ENCODE results near the gene SNAI3.

SNAI3 gene

GRCh38 chr16:88705801-88706228 is 19.5 kb upstream of the SNAI3 start:
- DNase-seq (ENCODE audit: low read depth in 2 of 2) = no peak

DNA sequence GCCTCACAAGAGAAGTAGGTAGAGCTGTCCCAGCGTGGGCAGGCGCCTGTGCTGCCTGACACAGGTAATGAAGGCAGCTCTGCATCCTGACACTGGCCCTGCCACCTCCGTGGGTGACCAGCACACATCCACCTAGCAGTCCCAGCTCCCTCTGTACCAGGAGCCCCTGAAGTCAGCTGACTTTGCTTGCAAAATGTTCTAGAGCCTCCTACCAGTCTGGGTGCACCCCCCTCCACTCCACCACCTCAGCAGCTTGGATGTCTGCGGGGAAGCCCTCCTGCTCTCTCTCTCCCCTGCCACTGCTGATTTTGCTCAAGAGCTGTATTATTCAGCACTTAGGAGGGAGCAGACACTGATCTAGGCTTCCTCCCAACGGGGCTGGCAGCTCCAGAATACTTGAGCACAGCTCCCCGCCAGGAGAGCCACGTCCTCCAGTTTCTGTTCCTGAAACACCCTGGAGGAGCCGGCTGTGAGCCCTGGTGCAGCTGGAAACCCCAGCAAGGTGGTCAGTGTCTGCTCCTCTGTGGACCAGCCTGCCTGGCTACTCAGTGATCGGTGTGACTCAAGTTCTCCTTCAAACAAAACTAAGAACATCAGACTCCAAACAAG is 18.9 kb upstream of the SNAI3 start:
- no peak for DNase-seq (ENCODE audit: low read depth in 2 of 2)

DNA sequence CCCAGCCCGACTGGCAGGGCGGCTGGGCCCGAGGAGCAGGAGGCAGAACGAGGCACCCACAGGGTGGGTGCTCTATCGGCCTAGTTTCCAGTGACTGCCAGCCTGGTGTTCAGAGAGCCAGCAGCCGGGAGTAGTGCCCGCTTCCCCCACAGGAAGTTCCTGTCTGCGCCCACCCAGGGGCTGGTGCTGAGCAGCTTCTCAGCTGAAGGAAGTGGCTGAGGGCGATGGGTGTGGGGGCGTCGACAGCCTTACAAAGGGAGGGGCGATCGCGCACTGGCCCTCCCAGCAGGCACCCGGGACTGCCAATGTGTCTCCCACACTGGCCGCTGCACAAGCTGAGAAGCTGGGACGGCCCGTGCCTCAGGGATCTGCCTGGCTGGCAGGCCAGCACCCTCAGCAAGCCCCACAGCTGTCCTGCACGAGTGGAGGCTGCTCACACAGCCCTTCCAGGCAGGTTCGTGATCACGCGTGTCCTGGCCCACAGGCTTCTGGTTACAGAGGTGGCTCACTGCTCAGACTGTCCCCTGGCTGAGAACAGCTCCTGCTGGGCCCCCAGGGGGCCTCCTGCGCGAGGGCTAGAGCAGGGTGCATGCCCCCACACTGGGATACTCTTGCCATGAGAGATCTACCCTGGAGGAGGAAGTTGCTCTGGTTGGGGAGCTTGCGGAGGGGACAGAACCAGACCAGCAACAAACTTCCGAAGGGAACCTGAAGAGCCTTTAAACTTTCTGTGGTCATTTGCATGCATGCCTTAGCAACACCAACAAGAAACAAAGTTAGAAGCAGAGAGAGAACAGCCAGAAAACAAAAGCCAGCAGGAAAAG is 17.4 kb upstream of the SNAI3 start:
- DNase-seq (ENCODE audit: low read depth in 2 of 2) = peak; percentile 63 to 70

GRCh38 chr16:88702371-88703210 is 16.3 kb upstream of the SNAI3 start:
- no peak for DNase-seq (ENCODE audit: low read depth in 2 of 2)

DNA sequence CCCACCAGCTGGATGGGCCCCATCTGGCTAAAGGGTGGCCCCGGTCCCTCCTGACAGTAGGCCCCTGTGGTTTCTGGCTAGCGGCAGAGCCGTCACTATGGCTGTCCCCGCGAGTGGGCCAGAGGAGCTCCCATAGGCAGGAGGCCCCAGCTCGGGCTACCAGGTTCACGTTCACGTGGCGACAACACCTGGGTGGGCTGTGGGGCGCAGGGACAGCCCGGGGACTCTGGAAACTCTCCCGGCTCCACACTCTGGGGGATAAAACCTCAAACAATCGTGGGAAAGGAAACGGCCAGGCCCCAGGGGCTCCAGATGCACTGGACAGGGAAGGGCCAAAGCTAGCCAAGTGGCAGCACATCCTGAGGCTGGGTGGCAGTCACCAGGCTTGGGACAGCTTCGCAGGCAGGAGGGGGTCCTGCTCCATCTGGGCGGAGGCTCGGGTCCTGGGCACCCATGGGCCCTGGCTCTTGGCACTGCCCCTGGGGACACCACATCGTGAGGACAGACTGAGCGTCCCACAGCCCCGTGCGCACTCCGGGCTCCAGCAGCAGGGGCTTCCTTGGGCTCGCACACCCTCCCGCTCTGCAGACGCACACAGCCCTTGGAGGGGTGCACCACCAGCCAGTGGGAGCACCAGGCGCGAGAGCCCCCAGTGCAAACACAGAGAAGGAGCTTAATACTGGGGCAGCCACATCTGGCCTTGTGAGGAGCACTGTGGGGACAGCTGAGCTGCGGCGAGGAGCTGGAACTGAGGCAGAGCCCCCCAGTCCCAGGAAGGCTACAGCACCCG is 15.5 kb upstream of the SNAI3 start:
- DNase-seq (ENCODE audit: low read depth in 2 of 2) = no peak

DNA sequence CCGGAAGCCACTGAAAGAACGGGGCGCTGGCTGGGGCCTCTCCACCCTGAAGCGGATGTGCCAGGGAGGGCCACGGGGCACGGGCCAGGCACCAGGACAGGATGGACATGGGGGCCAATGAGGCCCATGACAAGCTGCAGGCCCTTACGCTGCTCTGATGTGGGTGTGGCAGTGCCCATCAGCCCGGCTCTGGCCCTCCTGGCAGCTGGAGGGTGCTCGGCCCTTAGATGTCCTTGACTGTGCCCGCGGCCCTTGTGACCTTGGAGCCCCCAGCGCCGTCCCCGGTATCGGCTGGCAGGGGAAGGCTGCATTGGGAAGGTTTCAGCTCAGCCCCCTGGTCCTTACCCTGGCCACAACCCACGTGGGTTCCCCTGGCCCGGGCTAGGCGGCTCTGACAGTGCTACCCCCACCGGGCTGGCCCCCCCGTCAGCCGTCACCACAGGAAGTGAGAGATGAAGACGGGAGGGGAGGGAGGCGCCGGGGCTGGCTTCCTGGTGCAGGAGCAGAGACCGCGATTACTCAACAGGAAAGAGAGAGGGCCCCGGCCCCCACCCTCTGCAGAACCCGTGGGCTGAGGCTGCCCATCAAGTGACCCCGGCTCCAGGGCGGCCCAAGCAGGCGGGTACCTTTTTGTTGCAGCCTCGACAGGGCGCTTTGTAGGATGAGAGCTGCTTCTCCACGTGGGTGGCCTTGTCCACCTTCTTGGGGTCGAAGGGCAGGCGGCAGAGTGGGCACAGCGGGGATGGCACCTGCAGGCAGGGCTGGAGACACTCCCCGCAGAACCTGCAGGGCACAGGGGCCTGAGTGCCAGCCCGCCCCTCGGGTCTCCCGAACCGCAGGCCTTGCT is 14.6 kb upstream of the SNAI3 start:
- peak; percentile 89 to 95 for DNase-seq (ENCODE audit: low read depth in 2 of 2)

DNA sequence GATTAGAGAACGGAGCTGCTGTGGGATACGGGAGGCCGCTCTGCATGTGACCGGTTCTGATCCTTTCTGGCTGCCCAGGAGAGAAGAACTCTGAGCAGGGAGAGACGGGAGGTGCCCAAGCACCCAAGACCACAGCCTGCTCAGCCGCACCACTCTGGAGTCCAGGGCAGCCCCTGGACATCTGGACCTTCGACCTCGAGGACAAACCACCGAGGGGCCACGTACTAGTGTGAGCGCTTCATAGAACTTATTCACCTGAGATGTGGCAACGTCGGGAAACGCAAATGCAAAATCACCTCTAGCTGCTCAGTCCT is 14.0 kb upstream of the SNAI3 start:
- DNase-seq (ENCODE audit: low read depth in 2 of 2) = no peak

DNA sequence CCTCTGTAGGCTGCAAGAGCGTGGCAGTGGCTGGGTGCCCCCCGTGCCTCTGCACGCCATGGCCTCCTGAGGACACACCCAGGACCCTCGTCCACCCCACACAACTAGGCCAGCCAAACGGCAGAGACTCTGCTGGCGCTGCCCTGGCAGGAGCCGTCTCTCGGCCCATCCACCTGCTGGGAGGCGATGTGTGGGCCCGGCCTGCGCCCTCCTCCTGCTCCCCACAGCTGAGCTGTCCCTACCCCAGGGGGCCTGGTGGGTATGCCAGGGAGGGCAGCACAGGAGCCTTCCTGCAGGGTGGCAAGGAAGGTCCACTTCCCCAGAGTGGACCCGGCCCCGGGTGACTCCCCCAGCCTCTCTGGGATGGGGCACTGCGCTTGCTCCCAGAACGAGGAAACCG is 12.9 kb upstream of the SNAI3 start:
- DNase-seq (ENCODE audit: low read depth in 2 of 2) = no peak

- DNase-seq (ENCODE audit: low read depth in 2 of 2) = no peak
Observed at GRCh38 chr16:88698646-88699045, 12.3 kb upstream of the SNAI3 start.

DNA sequence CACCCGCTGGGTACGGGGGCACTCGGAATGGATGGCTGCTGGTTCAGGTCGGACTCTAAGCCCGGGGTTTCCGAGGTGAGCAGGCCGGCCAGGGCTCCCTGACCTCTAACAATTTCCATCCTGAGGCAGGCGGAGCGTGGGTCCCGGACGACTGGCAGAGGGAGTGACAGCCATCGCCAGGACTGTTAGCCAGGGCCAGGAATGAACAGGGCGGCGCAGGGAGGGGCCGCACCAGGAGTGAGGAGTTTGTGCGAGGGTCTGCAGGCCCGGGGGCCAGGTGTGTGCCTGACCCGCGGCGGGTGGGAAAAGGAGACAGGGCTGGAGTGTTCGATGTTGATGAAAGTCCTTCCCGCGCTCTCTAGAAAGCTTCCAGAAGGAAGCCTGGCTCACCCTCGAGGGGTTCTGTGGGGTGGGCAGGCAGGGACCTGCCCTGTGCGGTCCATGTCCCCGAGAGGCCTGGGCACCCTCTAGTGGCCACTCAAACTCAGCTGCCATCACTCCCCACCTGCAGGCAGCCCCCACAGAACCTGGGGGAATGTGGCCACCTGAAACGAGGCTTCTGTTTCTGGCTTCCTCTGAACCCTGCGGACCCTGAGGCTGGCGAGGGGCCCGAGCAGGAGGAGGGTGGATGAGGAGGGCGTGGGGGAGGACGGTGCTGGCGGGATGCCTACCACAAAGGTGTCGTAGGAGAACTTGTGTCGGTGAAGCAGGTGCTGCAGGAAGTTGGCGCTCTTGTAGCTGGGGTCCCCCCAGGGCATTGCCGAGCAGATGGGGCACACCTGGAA is 11.7 kb upstream of the SNAI3 start:
- no peak for DNase-seq (ENCODE audit: low read depth in 2 of 2)

GRCh38 chr16:88697116-88697830 is 11.0 kb upstream of the SNAI3 start:
- DNase-seq (ENCODE audit: low read depth in 2 of 2) = no peak

DNA sequence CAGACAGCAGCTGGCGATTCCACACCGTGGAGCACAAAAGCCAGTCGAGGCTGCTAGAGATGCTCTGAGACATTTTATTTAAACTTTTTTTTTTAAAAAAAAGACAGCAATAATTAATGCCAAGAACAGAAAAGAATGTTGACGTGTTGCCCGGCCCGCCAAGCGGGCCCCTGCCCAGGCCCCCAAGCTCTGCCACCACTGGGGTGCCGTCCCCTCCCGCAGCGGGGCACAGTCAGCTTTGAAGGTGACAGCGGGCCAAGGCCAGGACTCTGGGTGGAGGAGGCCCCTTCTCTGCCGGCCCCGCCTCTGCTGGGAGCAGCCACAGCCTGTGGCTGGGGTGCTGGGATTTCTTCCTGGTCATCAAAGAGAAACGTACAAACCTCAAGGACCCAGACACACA is 10.1 kb upstream of the SNAI3 start:
- no peak for DNase-seq (ENCODE audit: low read depth in 2 of 2)

DNA sequence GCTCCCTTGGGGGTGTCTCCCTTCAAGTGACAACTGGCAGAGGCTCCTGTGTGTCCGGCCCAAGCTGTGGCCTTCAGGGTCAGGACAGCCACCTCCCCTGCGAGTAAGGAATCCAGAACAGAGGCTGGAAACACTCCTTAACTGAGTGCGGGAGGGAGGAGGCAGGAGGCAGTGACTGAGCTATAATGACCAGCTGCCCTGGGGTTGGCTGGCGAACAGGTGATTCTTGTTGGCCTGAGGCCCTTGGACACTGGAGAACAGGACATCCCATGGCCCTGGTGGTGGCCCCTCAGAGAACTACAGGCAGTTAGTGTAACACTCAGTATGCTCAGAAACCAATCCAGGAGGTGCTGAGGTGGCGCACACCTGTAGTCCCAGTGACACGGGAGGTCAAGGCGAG is 9.4 kb upstream of the SNAI3 start:
- DNase-seq (ENCODE audit: low read depth in 2 of 2) = no peak

- DNase-seq (ENCODE audit: low read depth in 2 of 2) = no peak
Observed at GRCh38 chr16:88695218-88695617, 8.9 kb upstream of the SNAI3 start.

- DNase-seq (ENCODE audit: low read depth in 2 of 2) = no peak
Observed at GRCh38 chr16:88694221-88695087, 8.1 kb upstream of the SNAI3 start.

- DNase-seq (ENCODE audit: low read depth in 2 of 2) = no peak
Observed at GRCh38 chr16:88693420-88694177, 7.3 kb upstream of the SNAI3 start.

GRCh38 chr16:88692861-88693260 is 6.6 kb upstream of the SNAI3 start:
- DNase-seq (ENCODE audit: low read depth in 2 of 2) = no peak
